PFSK-1 (cell line): Measurements from ENCODE around the gene SULF2.

Source experiments
- FOXP2 ChIP-seq: optimal IDR thresholded peaks from 2 replicates; pipeline ENCODE3; 2011; ENCODE audit warnings: borderline replicate concordance, control low read depth, inconsistent platforms; ENCODE audit not compliant: insufficient read depth; ENCODE audit errors: extremely low read length, extremely low read depth
- POLR2AphosphoS5 ChIP-seq: IDR thresholded peaks from 2 replicates; pipeline ENCODE4 v1.6.1; 2012; ENCODE audit warnings: low read depth, mild to moderate bottlenecking, control low read depth, low read length, moderate library complexity
- SIN3A ChIP-seq: IDR thresholded peaks from 2 replicates; pipeline ENCODE4 v1.6.1; 2012; ENCODE audit warnings: mild to moderate bottlenecking, low read length, moderate library complexity, borderline replicate concordance; ENCODE audit not compliant: insufficient read depth
- TAF1 ChIP-seq: IDR thresholded peaks from 2 replicates; pipeline ENCODE4 v1.6.1; 2012; ENCODE audit warnings: low read length, control low read depth, borderline replicate concordance; ENCODE audit not compliant: insufficient read depth
- TF ChIP-seq, protein P1 (sequence below), 2 experiments: IDR thresholded peaks; 2 replicates each; pipeline versions ENCODE4 v1.6.1 to v1.8.0; 2011 to 2012; ENCODE audit warnings: low read depth in 2 of 2, low read length in 2 of 2, control low read depth in 1 of 2, inconsistent platforms in 1 of 2, mild to moderate bottlenecking in 1 of 2, moderate library complexity in 1 of 2; ENCODE audit not compliant: insufficient read depth in 1 of 2

Gene SULF2

DNA sequence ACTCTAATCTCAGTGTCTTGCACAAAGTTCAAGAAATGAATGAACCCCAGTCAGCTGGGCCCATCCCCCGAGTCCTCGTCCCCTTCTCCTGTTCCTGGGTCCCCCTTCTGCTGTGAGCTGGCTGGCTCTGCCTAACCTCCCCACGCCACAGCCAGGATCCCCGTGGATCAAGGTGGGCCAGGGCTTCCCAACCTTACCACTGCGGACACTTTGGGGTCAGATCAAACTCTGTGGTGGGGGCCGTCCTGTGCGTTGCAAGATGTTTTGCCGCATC is 116.2 kb downstream of the SULF2 start:
- TF ChIP-seq SIN3A (no peak), FOXP2 (no peak), POLR2AphosphoS5 (no peak), TAF1 (no peak)
- TF ChIP-seq, protein P1, sequence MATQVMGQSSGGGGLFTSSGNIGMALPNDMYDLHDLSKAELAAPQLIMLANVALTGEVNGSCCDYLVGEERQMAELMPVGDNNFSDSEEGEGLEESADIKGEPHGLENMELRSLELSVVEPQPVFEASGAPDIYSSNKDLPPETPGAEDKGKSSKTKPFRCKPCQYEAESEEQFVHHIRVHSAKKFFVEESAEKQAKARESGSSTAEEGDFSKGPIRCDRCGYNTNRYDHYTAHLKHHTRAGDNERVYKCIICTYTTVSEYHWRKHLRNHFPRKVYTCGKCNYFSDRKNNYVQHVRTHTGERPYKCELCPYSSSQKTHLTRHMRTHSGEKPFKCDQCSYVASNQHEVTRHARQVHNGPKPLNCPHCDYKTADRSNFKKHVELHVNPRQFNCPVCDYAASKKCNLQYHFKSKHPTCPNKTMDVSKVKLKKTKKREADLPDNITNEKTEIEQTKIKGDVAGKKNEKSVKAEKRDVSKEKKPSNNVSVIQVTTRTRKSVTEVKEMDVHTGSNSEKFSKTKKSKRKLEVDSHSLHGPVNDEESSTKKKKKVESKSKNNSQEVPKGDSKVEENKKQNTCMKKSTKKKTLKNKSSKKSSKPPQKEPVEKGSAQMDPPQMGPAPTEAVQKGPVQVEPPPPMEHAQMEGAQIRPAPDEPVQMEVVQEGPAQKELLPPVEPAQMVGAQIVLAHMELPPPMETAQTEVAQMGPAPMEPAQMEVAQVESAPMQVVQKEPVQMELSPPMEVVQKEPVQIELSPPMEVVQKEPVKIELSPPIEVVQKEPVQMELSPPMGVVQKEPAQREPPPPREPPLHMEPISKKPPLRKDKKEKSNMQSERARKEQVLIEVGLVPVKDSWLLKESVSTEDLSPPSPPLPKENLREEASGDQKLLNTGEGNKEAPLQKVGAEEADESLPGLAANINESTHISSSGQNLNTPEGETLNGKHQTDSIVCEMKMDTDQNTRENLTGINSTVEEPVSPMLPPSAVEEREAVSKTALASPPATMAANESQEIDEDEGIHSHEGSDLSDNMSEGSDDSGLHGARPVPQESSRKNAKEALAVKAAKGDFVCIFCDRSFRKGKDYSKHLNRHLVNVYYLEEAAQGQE (IDR thresholded peaks at IDR 0.05; ENCODE audit: insufficient read depth in 1 of 2, low read depth in 2 of 2, low read length in 2 of 2): no peak

DNA sequence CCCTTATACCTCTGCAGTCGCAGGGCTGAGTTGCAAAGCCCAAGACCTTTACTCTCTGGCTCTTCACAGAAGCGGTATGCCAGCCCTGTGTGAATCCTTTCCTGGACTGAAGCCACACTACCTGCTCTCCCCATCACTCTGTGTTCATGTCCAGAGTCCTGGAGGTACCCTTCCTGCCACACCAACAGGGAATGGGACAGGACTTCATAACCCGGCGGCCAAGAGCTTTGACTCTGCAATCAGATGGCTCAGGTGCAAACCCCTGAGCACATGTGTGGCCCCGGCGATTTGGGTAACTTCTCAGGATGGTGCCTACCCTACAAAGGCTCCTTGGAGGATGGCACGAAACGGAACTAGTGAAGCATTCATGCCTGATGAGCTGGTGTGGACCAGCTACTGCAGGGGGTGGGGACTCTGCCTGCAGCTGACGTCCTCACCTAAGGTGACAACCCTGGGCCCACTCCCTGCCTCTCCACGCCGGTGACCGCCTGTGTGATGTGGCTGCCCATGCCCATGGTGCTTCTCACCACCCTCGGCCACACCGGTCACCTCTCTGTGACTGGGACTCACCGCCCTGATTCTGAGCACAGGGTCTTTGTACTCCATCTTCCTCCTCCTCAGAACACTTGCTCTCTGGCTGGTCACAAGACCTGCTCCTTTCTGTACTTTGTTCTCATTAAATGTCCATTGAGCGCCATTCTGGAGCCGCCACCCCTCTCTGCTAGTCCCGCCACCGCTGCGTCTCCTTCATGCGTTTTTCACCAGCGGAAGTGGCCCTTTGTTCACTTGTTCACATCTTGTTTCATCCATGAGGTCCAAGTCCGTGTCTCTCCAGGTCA is 116.7 kb downstream of the SULF2 start:
- TF ChIP-seq POLR2AphosphoS5 (no peak), FOXP2 (no peak), TAF1 (no peak)

DNA sequence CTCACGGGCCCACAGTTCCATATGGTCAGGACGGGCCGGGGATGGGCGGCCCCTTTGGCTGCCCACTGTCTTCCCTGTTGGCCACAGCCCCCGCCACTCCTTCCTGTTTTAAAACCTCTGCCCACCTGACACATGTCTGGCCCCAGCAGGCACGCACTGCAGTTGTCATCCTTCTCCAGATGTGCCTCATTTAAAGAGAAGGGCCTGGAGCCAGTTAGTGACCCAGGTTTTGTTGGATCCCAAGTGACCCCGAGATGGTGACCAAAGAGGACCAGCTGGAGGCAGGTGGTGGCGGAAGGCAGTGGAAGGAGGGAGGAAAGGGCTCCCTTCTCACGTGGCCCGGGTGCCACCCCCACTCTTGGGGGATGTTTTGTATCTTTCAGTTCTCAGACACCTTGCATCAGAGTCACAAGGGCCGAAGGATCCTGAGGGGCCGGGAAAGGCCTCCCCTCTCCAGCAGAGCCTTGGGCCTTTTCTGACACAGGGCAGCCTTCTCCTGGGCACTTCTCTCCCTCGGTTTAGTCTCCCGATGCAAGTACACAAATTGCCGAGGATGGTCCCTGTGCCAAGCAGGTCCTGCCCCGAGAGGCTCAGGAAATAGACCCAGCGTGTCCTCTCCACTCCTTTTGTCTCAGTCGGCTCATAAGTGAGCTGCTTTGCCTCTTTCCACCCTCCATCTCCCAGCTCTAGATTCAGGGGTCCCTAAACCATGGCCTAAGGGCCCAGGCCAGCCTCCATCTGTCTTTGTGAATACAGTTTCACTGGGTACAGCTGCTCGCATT is 117.6 kb downstream of the SULF2 start:
- TF ChIP-seq SIN3A: no peak
- no peak for TF ChIP-seq TAF1
- no peak for TF ChIP-seq POLR2AphosphoS5
- TF ChIP-seq FOXP2: no peak
- TF ChIP-seq, protein P1 (IDR thresholded peaks at IDR 0.05; ENCODE audit: insufficient read depth in 1 of 2, low read depth in 2 of 2, low read length in 2 of 2): no peak

DNA sequence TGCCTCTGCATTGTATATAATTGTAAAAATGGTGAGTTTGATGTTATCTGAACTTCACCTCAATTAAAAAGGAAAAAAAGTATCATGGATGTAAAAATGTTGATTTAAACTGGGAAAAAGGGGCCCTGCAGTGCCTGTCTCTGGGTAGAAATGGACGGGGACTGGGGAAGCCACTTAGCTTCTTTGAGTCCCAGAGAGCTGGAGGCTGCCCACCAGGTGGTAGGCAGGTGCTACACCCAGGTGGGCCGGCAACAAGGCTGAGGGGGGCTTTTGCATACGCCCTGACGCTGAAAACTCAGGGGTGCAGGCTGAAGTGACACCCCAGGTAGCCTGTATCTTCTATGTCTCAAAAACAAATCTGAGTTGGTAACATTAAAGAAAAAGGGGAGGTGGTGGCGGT is 118.2 kb downstream of the SULF2 start:
- no peak for TF ChIP-seq POLR2AphosphoS5
- TF ChIP-seq FOXP2: no peak
- TF ChIP-seq TAF1: no peak
- TF ChIP-seq, protein P1 (IDR thresholded peaks at IDR 0.05; ENCODE audit: insufficient read depth in 1 of 2, low read depth in 2 of 2, low read length in 2 of 2): no peak
- TF ChIP-seq SIN3A: no peak

DNA sequence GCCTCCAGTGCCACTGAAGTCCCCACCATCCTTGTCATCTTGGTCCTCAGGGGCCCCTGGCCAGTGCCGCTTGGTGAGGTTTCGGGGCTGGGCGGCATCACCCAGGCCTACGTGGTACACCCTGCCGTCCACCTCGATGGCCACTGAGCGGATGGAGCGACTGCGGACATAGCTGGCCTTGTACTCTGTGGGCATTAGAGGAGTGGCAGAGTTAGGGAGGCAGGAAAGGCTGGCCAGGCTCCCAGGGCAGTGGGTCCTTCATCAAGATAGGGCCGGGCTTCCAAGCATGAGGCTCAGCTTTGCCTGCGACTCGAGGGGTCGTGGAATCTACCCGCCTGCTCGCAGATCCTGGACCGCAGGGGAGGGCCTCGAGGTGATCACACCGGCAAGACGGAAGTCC is 119.0 kb downstream of the SULF2 start:
- TF ChIP-seq, protein P1 (IDR thresholded peaks at IDR 0.05; ENCODE audit: insufficient read depth in 1 of 2, low read depth in 2 of 2, low read length in 2 of 2): no peak
- no peak for TF ChIP-seq FOXP2
- TF ChIP-seq SIN3A: no peak
- no peak for TF ChIP-seq TAF1
- no peak for TF ChIP-seq POLR2AphosphoS5
